PFSK-1 (cell line): ENCODE measurements around the gene SLC19A1. TPM values are rescaled to one million over a fixed set of nuclear protein-coding genes. Genes with fewer than 3 reads are reported as not detected.

Experiments
- FOXP2 ChIP-seq: optimal IDR thresholded peaks from 2 replicates; pipeline ENCODE3; 2011; ENCODE audit warnings: borderline replicate concordance, control low read depth, inconsistent platforms; ENCODE audit not compliant: insufficient read depth; ENCODE audit errors: extremely low read length, extremely low read depth
- POLR2AphosphoS5 ChIP-seq: IDR thresholded peaks from 2 replicates; pipeline ENCODE4 v1.6.1; 2012; ENCODE audit warnings: low read depth, mild to moderate bottlenecking, control low read depth, low read length, moderate library complexity
- REST ChIP-seq, 2 experiments: IDR thresholded peaks; 2 replicates each; pipeline versions ENCODE4 v1.6.1 to v1.8.0; 2011 to 2012; ENCODE audit warnings: low read depth in 2 of 2, low read length in 2 of 2, control low read depth in 1 of 2, inconsistent platforms in 1 of 2, mild to moderate bottlenecking in 1 of 2, moderate library complexity in 1 of 2; ENCODE audit not compliant: insufficient read depth in 1 of 2
- SIN3A ChIP-seq: IDR thresholded peaks from 2 replicates; pipeline ENCODE4 v1.6.1; 2012; ENCODE audit warnings: mild to moderate bottlenecking, low read length, moderate library complexity, borderline replicate concordance; ENCODE audit not compliant: insufficient read depth
- TAF1 ChIP-seq: IDR thresholded peaks from 2 replicates; pipeline ENCODE4 v1.6.1; 2012; ENCODE audit warnings: low read length, control low read depth, borderline replicate concordance; ENCODE audit not compliant: insufficient read depth
- polyA plus RNA-seq: library from polyadenylated mRNA; unstranded; fragments of >200 nt; gene quantifications from one replicate; pipeline ENCODE4 v1.2.1, GENCODE V29; 2012; ENCODE audit warnings: low read depth, missing spikeins; ENCODE audit not compliant: insufficient read length

Gene SLC19A1
- 107 TPM for polyA plus RNA-seq

- TF ChIP-seq SIN3A (no peak), FOXP2 (no peak), TAF1 (no peak), REST (IDR thresholded peaks at IDR 0.05; ENCODE audit: insufficient read depth in 1 of 2, low read depth in 2 of 2, low read length in 2 of 2) (no peak), POLR2AphosphoS5 (no peak; the same call in 1 of the 2 replicates)
Observed at GRCh38 chr21:45542242-45542666, at the start of gene SLC19A1. TSS of gene SLC19A1 (minus strand) at chr21:45542440. CDS start at chr21:45537959, 4,481 bp downstream.

- TF ChIP-seq FOXP2 (no peak), POLR2AphosphoS5 (no peak), REST (IDR thresholded peaks at IDR 0.05; ENCODE audit: insufficient read depth in 1 of 2, low read depth in 2 of 2, low read length in 2 of 2) (no peak), SIN3A (no peak), TAF1 (no peak)
Observed at GRCh38 chr21:45591619-45592207, 49.5 kb upstream of the SLC19A1 start.

GRCh38 chr21:45590726-45591618, 48.7 kb upstream of the SLC19A1 start:
- TF ChIP-seq TAF1, result no peak
- TF ChIP-seq FOXP2, result no peak
- TF ChIP-seq REST (IDR thresholded peaks at IDR 0.05; ENCODE audit: insufficient read depth in 1 of 2, low read depth in 2 of 2, low read length in 2 of 2), result no peak
- TF ChIP-seq SIN3A, result no peak
- no peak for TF ChIP-seq POLR2AphosphoS5

GRCh38 chr21:45590246-45590725, 48.0 kb upstream of the SLC19A1 start:
- TF ChIP-seq POLR2AphosphoS5, result no peak
- no peak for TF ChIP-seq SIN3A
- no peak for TF ChIP-seq REST (IDR thresholded peaks at IDR 0.05; ENCODE audit: insufficient read depth in 1 of 2, low read depth in 2 of 2, low read length in 2 of 2)
- TF ChIP-seq TAF1, result no peak
- no peak for TF ChIP-seq FOXP2
